Erythroblast (primary cell): ENCODE data around the gene STXBP4.

Source experiments
- DNase-seq, 2 experiments: peaks; one replicate each; lab custom pipeline; 2025; lab: John Stamatoyannopoulos, UW
- GATA1 ChIP-seq: IDR thresholded peaks from 2 replicates; pipeline ENCODE4 v1.6.1; 2011; ENCODE audit warnings: low read depth, mild to moderate bottlenecking, control low read depth, low read length, moderate library complexity
- POLR2A ChIP-seq: IDR thresholded peaks from 2 replicates; pipeline ENCODE4 v1.6.1; 2011; ENCODE audit warnings: mild to moderate bottlenecking, low read length

STXBP4 gene

DNA sequence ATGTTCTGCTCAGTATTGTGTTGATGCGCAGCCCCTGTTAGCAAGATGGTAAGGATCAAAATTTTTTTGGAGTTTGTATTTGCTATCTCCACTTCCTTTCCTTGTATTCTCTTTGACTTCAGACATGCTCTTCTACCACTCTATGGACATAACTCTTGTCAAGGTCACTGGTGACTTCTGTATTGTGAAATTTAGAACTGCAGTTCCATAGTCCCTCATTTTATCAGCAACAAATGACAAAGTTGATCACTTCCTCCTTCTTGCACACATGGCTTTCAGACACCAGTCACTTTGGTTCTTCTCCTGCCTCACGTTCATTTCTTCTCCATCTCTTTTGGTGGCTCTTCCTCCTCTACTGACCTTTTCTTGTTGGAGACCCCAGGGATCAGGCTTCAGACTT lies 21.2 kb upstream of the STXBP4 start:
- DNase-seq = no peak
- TF ChIP-seq POLR2A (no peak), GATA1 (no peak)

DNA sequence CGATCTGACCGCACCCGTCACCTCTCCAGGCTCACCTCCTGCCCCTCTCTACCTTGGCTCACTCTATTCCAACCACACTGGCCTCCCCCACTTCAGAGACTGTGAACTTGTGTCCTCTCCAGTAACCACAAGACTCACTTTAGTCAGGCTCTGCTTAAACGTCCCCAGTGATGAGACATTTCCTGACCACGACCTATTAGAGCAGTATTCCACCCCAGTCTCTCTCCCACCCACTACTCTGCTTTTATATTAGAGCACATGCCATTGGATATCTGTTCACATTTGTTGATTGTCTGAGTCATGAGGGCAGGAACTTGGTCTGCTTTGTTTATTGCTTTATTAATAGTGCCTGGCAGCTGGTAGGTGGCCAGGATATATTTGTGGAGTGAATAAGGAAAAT lies 20.2 kb upstream of the STXBP4 start:
- TF ChIP-seq GATA1 (no peak), POLR2A (no peak)
- no peak for DNase-seq

DNA sequence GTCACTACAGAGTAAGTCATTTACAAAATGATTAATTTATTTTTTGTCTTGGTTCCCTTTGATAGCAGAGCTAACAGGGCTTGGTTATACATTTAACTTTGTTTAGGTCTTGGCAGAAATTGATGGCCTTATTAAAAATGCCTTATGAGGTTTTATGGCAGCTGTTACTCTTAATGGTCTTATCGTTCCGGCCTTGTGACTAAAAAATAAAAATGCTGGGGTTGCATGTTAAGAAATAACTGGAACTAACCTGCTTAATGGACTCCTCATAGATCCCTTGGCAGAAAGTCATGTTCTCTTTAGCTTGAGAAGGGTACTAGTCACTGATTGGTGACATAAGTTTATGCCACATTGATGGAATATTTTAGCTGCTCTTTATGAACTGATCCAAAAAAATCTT lies 18.4 kb upstream of the STXBP4 start:
- TF ChIP-seq POLR2A (no peak), GATA1 (no peak)
- DNase-seq = no peak

DNA sequence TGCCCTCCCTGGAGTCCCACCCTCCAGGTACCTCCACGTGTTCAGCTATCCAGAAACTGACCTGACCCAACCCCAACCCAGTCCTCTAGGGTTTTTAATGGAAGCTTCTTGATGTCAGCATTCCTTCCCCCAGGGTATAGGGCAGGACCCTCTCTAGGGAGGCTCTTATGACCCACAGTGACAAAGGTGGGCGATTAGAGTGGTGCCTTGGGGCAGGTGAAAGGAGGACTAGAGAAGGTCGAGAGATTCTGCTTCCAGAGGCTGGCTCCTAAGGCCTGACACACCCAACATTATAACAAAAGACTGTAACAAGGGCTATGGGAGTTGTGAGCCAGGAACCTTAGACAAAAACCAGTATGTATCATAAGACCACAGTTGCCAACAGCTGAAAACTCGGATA lies 17.3 kb upstream of the STXBP4 start:
- TF ChIP-seq GATA1 = no peak
- no peak for TF ChIP-seq POLR2A
- DNase-seq = no peak

DNA sequence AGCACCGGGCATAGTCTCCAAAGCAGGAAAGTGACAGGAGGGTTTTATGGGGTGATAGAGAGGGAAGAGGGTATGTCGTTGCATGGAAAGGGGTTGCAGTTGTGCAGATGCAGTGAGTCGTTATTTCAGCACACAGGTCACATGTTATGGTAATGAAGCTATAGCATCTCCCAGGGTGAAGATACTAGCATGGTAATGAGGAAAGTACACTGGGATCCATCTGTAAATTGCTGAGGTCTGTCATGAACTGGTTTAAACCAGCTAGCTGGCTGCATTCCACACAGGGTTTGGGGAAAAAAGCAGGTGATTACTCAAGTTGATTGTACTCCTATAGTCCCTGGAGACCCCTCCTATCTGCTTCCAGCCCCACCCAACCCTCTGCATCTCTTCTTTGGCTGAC lies 11.8 kb upstream of the STXBP4 start:
- DNase-seq = no peak
- TF ChIP-seq POLR2A (no peak), GATA1 (no peak)

DNA sequence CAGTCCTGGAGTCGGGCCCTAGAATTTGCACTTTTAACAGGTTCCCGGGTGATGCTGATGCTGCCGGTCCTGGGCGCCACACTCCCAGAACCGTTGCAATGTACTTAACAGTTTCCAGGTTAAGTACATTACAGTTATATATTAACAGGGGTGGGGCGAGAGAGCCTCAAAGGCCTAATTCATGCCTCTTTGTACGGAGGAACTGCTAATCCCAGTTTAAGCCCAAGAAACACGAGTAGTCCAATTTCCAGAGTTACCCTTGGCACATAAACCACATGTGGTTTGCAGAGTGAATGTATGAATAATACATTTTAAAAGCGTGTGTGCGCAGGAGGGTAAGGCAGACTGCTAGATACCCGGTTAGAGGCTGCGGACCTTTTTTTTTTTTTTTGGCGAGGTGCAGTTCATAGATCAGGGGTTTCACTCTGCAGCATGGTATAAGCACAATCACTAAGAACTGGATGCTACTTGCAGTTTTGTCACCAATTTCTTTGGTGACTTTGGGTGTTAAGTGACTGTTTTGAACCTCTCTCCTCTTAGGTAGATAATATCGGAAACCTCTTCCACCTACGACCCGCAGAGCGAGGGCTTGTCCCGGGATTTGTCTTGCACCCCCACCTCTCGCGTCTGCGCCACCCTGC lies 824 bp upstream of the STXBP4 start:
- peak; percentile 54 to 56 for DNase-seq
- no peak for TF ChIP-seq POLR2A
- no peak for TF ChIP-seq GATA1

DNA sequence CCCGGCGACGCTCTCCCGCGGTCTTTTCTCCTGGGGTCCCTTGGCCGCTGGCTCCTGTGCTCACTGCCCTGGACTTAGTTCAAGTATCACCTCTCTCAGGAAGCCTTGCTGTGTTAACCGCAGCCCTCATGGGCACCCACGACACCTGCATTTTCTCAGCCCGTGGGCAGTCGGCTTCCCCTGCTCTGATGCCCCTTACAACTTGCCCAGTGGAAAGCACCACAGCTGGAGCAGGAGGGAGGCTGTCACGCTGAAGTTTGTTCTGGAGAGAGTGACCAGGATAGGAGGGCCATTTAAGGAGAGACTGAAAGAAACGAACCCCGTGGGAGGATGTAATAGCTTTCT lies 395 bp downstream of the STXBP4 start:
- peak in 1 of 2 experiments; percentile 68 for DNase-seq

DNA sequence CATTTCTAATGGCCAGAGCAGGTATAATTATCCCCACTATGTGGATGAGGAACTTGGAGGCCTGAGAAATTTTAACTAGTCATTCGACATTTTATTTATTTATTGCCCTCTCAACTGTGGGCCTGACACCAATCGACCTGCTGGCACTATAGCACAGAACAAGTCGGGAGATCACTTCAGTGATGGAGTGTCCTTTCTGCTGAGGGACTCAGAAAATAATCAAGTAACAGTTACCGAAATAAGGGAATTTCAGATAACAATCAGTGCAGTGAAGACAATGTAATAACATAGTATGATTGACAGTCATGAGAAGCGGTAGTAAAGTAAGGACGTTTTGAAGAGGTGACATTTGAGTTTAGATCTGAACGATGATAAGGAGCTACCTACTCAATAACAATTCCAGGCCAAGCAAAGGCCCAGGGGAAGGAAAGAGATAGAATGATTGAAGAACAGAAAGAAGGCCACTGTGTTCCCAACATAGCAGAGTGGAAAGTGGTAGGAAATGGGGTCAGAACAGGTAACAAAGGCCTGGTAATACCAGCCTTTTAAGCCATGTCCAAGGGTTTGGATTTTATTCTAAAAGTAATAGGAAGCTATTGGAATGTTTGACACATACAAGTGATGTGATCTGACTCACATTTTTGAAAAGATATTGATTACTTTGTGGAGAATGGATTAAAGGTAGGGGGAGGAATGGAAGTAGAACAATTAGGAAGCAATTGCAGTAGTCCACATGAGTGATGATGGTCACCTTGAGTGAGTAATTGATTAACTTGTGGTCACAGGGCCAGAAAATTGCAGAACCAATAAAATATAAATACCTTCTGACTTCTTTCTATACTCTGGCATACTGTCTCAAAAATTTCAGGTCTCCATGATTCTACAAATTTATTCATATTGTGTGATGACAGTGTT lies 1.4 kb downstream of the STXBP4 start:
- TF ChIP-seq POLR2A (no peak), GATA1 (no peak)
- peak; percentile 28 to 36 for DNase-seq

More for the DNA sequence above, 395 bp downstream of the STXBP4 start:
- TF ChIP-seq POLR2A = no peak
- no peak for TF ChIP-seq GATA1

DNA sequence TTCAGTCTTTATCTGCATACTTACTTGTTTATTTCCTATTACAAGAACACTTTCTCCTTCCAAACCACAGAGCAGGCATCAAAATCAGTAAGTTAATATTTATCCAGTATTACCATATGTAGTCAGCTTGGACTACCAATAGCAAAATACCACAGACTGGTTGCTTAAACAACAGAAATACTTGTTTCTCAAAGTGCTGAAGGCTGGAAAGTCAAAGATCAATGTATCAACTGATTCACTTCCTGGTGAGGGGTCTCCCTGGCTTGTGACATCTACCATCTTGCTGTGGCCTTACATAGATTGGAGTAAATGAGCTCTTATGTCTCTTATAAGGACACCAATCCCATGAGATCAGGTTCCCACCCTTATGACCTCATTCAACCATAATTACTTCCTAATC lies 2.6 kb downstream of the STXBP4 start:
- peak in 1 of 2 experiments; percentile 20 for DNase-seq
- TF ChIP-seq GATA1 (no peak), POLR2A (no peak)

DNA sequence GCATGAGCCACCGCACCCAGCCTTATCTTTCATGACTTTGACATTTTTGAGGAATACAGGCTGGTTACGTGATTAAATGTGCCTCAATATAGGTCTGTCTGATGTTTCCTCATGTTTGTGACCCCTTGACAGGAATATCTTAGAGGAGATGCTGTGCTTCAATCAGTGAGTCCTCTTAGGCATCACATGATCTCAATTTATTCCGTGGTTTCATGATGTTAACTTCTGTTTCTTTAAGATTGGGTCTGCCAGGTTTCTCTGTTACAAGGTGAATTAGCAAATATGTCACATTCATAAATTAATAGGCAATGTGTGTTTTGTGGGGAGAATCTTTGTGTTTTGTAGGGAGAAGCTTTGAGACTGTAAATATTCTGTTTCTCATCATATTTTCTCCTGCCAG lies 3.3 kb downstream of the STXBP4 start:
- TF ChIP-seq POLR2A = no peak
- no peak for TF ChIP-seq GATA1

DNA sequence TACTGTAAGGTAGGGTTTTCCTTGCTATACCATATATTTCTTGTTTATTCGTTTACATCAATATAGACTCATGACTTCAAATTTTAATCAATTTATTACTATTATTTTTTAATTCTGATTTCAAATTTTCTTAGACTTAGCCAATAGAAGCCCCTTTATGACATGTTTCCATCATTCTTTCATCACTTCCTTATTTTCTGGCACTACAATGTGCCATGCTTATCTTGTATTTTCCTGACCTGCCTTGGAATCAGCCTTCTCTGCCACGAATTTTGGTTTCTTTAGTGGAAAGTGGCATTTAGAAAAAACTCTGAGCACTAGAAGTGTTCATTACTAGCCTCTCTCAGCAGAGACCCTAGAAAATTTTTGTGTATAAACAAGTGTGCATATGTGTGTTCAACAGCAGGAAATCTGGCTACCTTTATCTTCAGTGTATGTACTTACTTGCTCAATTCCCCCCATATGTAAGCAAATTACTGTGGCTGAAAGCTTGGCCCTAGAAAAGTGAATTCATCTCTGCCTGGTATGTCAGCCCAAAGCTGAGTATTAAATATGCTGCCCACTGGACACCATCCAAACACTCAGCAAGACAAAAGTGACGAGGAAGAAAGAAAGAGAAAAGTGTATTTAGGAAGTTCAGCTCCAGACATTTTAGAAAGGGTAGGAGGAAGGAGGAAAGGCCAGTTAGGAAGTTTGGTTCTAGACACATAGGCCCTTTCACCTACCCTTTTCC lies 4.0 kb downstream of the STXBP4 start:
- TF ChIP-seq GATA1 (no peak), POLR2A (no peak)
- no peak for DNase-seq

More for the DNA sequence above, 3.3 kb downstream of the STXBP4 start:
- DNase-seq = peak; percentile 3 to 7

DNA sequence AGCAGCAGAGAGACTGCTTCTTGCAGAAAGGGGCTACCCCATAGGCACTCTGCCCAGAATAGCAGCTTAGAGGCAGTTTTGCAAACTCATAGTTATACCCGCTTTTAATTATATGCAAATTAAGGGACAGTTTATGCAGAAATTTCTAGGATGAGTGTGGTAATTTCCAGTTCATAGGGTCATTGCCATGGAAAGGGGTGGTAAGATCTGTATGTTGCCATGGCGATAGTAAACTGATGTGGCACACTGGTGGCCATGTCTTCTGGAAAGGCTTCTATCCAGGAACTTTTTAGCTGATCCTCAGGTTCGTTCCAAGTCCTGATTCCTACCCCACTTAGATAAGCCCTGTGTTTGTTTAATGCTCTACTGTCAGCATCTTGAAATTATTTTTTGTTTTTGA lies 6.2 kb downstream of the STXBP4 start:
- peak; percentile 3 to 42 for DNase-seq
- no peak for TF ChIP-seq GATA1
- no peak for TF ChIP-seq POLR2A

DNA sequence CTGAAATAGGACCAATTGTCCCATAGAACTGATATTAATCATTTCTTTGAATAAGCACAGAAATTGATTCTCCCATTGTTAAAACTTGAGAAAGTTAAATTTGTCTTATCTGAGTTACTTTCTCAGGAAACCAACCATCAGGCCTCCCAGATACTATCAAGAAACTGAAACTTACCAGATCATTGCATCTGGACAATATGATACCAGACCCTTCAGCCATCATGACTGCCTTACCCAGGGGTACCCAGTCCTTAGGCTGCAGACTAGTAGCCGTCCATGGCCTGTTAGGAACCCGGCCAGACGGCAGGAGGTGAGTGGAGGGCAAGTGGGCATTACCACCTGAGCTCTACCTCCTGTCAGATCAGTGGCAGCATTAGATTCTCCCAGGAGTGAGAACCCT lies 7.8 kb downstream of the STXBP4 start:
- TF ChIP-seq POLR2A = no peak
- no peak for TF ChIP-seq GATA1
- DNase-seq = peak in 1 of 2 experiments; percentile 46

DNA sequence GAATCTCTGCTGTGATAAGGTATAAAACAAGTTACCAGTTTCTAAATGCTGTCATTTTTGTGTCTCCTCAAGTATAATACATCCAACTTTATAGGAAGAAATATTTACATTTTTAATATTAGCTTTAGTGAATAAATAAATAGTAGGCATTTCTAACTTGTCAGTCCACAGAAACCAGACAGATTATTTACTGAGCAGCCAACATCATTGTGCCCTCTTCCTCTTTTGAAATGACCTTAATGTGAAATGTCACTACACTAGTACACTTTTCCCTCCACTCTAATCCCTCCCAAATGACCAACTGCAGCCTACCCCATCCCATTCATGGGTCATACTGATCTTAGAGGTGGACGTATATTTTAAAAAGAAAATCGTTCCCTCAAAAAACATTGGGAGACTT lies 9.2 kb downstream of the STXBP4 start:
- TF ChIP-seq GATA1 = no peak
- TF ChIP-seq POLR2A = no peak

More for the DNA sequence above, 9.2 kb downstream of the STXBP4 start:
- no peak for DNase-seq
